HUDEP-2 (cell line): ENCODE data around the gene USP22.

ENCODE experiments used
- DNase-seq, 76 experiments: peaks; one replicate each; lab custom pipeline; 2025; ENCODE audit not compliant: unreplicated experiment in 76 of 76; lab: John Stamatoyannopoulos, UW

The USP22 gene

DNA sequence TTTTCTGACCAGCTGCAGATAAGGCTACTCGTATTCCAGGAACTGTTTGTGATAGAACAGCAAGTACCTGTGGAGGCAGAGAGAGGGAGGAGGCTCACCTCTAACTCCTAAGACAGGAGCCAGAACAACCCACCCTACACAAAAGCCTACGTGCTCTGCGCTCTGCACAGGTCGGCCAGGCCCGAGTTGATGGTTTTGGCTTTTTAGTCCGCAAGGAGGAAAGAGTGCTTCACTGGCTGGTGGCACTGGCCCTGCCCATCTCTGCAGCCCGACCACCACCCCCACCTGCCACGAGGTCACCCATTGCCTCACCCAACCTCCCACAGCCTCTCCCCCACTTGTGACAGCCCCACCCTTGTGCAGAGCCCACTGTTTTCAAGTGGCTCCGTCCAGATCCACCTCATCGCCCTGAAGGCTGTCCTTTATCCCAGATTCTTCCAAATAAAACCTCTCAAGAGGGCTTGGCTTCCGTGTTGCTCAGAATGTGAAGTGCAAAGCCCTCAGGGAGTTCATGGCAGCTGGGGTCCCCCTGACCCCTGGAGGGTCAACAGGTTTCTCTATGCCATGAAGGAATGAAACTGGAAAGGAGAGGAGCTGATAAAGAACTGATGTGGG is 39.7 kb downstream of the USP22 start:
- no peak for DNase-seq

- DNase-seq: no peak
Measured at GRCh38 chr17:21002309-21003006, 40.4 kb downstream of the USP22 start.

DNA sequence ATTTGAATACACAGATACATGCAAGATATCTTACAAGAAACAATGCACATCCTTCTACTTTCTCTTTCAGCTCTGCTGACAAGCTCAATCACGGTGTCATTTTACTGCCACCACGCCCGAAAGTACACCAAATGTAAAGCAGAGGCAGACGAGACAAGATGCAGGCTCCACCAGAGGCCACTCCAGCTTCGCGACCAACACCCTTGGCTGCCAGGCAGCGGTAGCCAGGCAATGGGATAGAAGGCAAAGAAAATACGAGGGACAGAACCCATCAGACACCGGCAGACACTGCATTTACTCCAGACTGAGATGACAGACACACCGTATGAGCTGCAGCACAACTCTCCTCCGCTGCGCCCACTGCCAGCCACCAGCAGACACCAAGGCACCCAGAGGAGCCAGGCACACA is 41.0 kb downstream of the USP22 start:
- DNase-seq: peak in 1 of 76 experiments; percentile 3

- DNase-seq: no peak
Measured at GRCh38 chr17:21001111-21001812, 41.5 kb downstream of the USP22 start.

GRCh38 chr17:20999841-21000532 is 42.8 kb downstream of the USP22 start:
- no peak for DNase-seq

- DNase-seq: no peak
Measured at GRCh38 chr17:20999044-20999573, 43.7 kb downstream of the USP22 start.

DNA sequence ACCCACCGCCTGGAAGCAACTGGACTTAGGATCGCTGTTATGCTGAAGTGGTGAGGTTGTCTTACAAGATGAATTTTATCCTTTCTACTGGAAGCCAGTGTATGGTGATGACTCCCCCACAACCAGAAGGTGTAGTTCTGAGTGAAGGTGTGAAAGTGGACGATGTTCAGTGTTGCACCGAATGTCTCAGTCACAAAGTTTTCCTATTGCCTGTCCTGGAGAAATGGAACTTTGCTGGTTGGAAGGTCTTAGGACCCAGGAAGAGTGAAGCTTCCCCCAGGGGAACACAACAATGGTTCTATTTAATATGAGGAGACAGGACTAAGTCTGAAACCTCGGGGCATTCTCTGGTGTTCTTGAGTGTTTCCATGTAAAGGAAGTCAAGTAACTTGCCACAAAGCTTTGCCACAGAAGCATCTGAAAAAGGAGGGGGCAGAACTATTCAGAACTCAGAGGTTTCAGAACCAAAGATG is 44.2 kb downstream of the USP22 start:
- no peak for DNase-seq

DNA sequence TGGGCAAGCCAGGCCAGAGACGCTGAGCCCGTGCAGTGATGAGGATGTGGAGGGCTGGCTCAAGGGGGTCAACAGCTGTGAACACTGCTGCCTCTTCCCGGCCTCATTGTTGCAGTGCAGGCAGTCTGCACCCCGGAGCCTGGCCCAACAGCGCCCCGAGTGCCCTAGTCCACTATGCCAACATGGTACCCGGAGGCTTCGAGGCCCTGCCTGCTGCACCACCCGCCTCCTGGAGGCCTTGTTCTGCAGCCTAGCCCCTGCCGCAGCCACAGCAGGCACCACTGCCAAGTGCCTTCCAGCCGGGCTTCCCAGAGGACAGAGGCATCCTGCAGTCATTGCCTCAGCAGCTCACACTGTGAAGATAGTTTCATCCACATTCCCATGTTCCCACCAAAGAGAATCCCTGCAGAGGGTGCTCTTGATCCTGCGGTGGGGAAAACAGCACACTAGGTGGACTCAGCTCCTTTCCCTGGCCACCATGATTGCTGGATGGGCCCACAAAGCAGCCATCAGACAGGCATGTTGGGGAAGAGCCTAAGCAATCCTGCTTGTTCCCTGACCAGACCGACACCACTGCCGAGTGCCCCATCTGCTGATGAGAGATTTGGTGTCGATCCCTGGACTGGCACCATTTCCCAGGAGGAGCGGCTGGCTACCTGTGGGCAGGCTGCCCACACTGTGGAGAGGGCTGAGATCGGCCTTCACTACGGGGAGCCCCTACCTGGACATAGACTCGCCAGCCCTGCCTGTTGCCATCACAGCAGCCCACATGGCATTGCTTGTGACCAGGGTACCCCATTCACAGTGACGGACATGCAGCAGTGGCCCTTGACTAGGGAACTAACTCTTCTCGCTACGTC is 44.9 kb downstream of the USP22 start:
- DNase-seq: no peak

GRCh38 chr17:20996724-20997615 is 45.8 kb downstream of the USP22 start:
- no peak for DNase-seq

GRCh38 chr17:20995873-20996723 is 46.7 kb downstream of the USP22 start:
- no peak for DNase-seq

DNA sequence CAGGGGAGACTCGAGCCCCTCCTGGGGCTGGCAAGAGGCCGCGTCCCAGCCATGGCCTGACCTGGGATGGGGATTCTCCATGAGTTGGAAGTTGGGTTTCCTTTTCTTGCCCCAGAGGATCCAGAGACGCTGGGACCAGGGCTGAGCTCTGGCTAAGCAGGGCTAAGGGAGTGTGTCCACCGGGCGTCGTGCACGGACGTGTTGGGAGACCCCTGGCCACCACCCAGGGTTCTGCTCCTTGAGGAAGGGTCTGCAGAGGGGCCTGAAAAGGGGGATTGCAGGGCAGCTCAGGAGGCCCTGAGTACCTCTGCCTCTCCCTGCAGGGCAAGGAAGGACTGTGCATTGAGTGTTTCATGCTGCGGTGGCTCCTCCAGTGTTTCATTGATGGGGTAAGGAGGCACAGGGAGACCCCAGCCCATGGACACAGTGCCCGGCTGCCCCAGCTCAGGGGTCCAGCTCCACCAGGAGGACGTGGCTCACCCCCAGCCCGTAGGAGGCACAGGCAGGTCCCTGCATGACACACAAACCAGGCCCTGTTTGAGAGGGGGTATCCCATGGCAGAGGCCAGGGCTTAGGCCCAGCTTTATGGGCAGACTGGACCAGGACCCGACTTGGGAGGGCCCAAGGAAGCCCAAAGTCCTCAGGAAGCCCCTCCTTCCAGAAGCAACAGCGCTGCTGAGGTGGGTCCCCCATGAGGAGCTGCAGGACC is 47.5 kb downstream of the USP22 start:
- no peak for DNase-seq

DNA sequence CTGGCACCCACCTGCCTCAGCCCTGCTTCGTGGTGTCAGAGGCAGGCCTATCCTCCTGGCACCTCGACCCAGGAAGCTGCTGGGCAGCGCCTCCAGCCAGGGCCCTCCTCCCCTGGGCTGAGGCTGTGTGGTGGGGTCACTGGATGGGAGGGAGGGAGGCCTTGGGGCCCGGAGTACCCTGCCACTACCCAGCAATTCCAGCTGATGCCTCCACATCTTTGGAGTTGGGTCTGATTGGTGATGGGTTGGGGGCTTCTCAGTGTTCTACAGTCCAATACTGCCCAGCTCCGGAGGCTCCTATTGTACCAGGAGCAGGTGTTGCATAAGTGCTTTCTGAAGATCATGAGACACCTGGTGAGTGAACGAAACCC is 48.0 kb downstream of the USP22 start:
- DNase-seq: no peak

- peak in 20 of 76 experiments; percentile 5 to 41 (median 16) for DNase-seq
Measured at GRCh38 chr17:20993863-20994778, 48.7 kb downstream of the USP22 start.

DNA sequence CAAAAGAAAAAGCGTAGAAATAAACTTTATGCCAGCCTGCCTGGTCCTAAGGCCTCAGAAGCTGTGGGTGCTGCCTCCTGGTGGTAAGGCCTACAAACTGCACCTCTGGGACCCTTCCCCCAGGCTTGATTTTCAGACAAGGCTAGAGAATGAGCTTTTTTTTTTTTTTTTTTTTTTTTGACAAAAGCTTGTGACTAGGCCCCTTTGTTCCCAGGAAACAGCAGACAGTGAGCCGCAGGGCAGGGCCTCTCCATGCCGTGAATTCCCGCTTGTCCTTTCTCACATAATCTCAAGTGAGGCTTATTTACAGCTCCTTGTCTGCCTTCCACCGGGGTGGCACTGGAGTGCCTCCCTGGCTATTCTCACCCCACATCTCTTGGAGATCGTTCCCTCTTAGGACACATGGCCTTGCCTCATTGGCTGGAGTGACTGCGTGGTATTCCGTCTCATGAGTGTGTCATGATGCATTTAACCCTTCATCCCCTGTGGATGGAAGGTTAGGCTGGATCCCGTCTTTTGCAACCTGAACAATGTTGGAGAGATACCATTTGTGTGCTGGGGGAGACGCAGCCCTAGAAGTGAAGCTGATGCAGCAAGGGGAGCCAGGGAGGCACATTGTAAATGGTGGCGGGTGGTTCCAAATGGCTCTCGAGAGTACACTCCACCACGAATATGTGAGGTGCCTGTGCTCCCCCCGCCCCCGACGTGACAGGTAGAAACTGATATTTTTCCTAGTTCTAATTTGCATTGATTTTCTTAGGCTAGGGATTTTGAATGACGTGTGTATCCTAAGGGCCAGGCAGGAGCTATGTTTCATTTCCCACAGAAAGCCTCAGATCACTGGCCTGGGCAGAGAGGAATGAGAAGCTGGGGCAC is 49.6 kb downstream of the USP22 start:
- DNase-seq: peak in 36 of 76 experiments; percentile 3 to 54 (median 18)

DNA sequence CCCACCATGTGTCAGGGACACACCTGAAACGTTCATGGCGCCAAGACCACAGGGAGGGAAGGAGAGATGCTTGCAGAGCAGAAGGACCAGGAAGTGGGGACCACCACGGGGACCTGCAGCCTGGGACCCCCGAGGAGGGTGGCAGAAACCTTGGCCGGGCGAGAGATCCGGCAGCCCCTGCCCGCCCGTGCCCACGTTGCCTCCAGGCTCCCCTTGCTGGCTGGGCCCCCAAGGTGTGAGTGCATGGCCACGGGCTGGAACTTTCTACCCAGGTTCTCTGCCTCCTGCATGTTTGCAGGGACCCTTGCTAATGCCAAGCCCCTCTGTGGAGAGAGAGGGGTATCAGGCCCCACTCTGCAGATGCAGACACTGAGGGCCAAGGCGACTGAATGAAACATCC is 50.4 kb downstream of the USP22 start:
- no peak for DNase-seq
